Measurements from ENCODE around the gene SAA2. TPM values are rescaled to one million over a fixed set of nuclear protein-coding genes. Genes with fewer than 3 reads are reported as not detected.
"Not testable (repeated sequence)": the region's sequence is repeated elsewhere in the genome, so short reads cannot be mapped to it uniquely, and the experiment has no call there.

SAA2 gene
- total RNA-seq = 0.41 TPM

- no peak for DNase-seq (ENCODE audit: low spot score in 2 of 2)
- no peak for FAIRE-seq
These were observed at the start of gene SAA2 for GRCh38 chr11:18248561-18248960. Gene SAA2, minus strand, starts transcription at chr11:18248668. Its CDS starts 657 bp downstream, at chr11:18248011.

- DNase-seq (ENCODE audit: low spot score in 2 of 2) (no peak), FAIRE-seq (no peak)
These were observed 46.8 kb upstream of the SAA2 start for GRCh38 chr11:18295316-18295715.

DNA sequence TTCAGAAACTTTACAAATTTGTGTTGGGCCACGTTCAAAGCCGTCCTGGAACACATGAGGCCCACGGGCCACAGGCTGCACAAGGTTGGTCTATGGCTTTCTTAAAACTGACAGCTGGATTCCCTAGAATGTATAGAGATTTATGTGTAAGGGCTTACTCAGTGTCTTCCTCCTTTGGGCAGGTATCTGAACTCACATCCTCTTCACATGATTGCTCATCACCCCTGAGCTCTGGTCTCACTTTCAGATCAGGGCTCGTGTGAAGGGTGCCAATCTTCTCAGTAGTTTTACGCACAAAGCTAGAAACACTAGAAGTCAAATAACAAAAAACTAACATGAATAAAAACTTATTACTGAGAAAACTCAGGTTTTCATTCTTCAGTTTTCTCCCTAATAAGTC lies 46.4 kb upstream of the SAA2 start:
- DNase-seq (ENCODE audit: low spot score in 2 of 2) = no peak
- no peak for FAIRE-seq

DNA sequence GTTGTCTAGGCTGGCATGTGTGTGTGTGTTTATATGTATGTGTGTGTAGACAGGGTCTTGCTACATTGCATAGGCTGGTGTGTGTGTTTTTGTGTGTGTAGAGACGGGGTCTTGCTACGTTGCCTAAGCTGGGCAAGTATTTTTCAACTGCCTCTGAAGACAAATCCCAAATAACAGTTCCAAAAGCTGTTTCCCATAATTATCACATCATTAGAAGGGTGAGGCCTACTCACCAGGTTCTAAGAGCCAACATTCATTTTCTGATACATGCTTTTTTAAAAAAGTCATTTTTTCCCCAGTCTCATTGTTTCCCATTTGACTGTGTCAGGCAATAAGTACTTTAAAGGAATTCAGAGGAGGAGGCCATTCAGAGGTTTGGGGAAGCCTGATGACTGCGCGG lies 40.4 kb upstream of the SAA2 start:
- DNase-seq (ENCODE audit: low spot score in 2 of 2) = no peak
- no peak for FAIRE-seq

GRCh38 chr11:18285841-18286240 lies 37.4 kb upstream of the SAA2 start:
- DNase-seq (ENCODE audit: low spot score in 2 of 2) (no peak), FAIRE-seq (no peak)

- DNase-seq (ENCODE audit: low spot score in 2 of 2) = no peak
These were observed 34.2 kb upstream of the SAA2 start for GRCh38 chr11:18282626-18283025.

DNA sequence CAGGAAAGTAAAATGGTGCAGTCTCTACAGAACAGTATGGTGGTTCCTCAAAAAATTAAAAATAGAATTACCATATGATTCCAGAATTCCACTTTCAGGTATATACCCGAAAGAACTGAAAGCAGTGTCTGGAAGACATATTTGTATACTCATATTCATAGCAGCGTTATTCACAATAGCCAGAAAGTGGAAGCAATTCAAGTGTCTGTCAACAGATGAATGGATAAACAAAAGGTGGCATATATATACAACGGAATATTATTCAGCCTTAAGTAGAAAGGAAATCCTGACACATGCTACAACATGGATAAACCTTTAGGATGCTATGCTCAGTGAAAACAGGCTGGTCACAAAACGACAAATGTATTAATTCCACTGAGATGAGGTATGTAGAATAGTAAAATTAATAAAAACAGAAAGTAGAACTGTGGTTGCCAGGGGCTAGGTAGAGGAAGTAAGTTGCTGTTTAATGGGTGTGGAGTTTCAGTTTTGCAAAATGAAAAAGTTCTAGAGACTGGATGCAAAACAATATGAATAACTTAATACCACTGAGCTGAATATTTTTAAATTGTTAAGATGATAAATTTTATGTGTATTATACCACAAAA lies 32.1 kb upstream of the SAA2 start:
- no peak for FAIRE-seq
- DNase-seq (ENCODE audit: low spot score in 2 of 2) = no peak

More at GRCh38 chr11:18282626-18283025, 34.2 kb upstream of the SAA2 start:
- no peak for FAIRE-seq

GRCh38 chr11:18277565-18278271 lies 29.2 kb upstream of the SAA2 start:
- DNase-seq (ENCODE audit: low spot score in 2 of 2) = no peak
- no peak for FAIRE-seq

GRCh38 chr11:18271206-18271605 lies 22.7 kb upstream of the SAA2 start:
- FAIRE-seq = no peak
- no peak for DNase-seq (ENCODE audit: low spot score in 2 of 2)

GRCh38 chr11:18270102-18270501 lies 21.6 kb upstream of the SAA2 start:
- no peak for DNase-seq (ENCODE audit: low spot score in 2 of 2)
- no peak for FAIRE-seq

DNA sequence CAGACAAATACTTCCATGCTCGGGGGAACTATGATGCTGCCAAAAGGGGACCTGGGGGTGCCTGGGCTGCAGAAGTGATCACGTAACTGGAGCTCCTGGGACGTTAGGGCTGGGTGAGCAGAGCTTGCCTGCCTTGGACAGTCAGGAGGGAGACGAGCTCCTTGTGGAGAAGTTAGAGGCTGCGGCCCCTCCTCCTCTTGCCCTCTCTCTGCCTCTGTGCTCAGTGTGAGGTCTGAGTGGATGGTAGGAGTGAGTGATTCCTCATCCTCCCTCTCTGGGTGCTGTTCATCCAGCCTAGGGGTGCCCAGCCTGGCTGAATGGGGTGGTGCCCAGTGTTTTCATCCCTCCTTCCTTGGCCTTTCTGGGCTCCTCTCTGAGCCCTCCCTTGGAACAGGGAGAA lies 20.8 kb upstream of the SAA2 start:
- DNase-seq (ENCODE audit: low spot score in 2 of 2); FAIRE-seq: not testable (repeated sequence)

DNA sequence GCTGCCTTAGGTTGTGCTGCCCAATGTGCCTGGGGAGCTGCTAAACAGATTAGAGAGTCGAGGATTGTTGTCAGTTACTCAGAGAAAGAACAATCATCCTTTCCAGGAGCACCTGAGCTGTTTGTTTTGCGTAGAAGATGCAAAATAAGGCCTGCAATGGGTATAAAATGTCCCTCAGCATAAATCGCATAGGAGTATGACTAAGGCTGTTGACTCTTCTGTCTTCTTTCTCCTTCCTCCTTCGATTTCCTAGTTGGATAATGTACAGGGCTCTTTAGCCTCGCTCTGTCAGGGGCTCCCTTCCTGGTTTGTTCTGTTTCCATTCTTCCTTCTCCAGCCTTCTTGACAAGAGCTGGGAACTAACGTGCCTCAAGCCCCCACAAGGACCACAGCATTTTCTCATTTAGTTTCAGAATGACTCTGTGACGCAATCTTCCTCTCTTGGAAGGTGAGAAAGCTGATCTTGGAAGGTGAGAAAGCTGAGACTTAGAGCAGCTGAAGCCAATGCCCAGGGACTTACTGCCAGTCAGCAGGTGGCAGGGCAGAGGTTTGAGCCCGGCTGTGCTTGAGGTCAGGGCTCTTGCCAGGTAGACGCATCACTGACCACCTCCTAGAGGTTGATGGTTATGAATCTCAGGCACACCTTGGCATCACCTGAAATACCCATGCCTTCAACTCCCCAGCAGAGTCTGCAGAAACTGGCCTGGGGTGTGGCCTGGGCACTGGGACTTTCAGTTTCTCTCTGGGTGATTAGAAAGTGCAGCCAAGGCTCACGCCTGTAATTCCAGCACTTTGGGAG lies 19.1 kb upstream of the SAA2 start:
- DNase-seq (ENCODE audit: low spot score in 2 of 2); FAIRE-seq: not testable (repeated sequence)

DNA sequence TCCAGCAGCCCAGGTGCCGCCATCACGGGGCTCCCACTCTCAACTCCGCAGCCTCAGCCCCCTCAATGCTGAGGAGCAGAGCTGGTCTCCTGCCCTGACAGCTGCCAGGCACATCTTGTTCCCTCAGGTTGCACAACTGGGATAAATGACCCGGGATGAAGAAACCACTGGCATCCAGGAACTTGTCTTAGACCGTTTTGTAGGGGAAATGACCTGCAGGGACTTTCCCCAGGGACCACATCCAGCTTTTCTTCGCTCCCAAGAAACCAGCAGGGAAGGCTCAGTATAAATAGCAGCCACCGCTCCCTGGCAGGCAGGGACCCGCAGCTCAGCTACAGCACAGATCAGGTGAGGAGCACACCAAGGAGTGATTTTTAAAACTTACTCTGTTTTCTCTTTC lies 17.5 kb upstream of the SAA2 start, which contains the start of gene SAA1:
Gene SAA1, plus strand, starts transcription at position 316 of the 400 bp plus-strand sequence. CDS start 624 bp downstream, outside the sequence.
- FAIRE-seq (no peak), DNase-seq (ENCODE audit: low spot score in 2 of 2) (no peak)

DNA sequence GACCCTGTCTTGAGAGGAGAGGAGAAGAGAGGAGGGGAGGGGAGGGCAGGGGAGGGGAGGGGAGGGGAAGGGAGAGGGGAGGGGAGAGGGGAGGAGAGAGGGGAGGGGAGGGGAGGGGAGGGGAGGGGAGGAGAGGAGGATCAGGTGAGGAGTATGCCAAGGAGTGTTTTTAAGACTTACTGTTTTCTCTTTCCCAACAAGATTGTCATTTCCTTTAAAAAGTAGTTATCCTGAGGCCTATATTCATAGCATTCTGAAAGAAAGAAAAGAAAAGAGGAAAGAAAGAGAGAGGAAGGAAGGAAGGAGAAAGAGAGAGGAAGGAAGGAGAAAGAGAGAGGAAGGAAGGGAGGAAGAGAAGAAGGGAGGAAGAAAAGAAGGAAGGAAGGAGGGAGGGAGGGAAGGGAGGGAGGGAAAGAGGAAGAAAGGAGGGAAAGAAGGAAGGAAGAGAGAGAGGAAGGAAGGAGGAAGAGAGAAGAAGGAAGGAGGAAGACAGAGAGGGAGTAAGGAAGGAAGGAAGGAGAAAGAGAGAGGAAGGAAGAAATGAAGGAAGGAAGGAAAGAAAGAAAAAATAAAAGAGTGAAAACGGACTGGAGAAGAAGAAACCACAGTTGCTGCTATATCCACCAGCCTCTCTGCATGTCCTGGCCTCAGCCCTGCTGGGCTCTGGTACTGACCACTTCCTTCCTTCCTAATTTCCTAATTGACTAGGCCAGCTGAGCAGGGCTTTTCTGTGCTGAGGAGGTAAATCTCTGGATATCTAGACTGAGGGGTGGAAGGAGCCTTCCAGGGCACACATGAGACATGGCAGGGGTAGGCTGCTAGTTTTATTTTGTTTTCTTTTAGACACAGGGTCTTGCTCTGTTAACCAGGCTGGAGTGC lies 16.4 kb upstream of the SAA2 start:
- FAIRE-seq (no peak), DNase-seq (ENCODE audit: low spot score in 2 of 2) (no peak)

DNA sequence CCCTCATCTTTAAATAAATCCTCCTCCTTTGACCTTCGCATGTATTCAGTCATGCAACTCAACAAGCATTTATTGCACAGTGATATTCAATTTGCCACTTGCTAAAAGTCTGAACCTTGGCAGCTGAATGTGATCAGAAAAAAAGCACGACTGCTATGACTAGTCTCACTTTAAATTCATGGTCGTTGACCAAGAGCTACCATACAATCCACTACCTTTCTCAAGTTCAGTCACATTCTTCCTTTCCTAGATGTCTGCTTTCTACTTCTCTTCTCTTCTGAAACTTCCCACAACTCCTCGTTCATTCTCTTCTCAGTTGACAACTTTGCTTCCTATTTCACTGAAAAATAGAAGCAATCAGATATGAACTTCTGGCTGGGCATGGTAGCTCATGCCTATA lies 15.6 kb upstream of the SAA2 start:
- no peak for FAIRE-seq

DNA sequence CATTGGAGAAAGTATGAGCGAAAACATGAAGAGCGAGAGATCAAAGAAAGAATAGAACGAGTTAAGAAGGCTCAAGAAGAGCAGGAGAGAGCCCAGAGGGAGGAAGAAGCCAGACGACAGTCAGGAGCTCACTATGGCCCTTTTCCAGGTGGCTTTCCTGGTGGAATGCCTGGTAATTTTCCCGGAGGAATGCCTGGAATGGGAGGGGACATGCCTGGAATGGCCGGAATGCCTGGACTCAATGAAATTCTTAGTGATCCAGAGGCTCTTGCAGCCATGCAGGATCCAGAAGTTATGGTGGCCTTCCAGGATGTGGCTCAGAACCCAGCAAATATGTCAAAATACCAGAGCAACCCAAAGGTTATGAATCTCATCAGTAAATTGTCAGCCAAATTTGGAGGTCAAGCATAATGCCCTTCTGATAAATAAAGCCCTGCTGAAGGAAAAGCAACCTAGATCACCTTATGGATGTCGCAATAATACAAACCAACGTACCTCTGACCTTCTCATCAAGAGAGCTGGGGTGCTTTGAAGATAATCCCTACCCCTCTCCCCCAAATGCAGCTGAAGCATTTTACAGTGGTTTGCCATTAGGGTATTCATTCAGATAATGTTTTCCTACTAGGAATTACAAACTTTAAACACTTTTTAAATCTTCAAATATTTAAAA lies 14.3 kb upstream of the SAA2 start:
- DNase-seq (ENCODE audit: low spot score in 2 of 2); FAIRE-seq: not testable (repeated sequence)

More for the DNA sequence above, 15.6 kb upstream of the SAA2 start:
- no peak for DNase-seq (ENCODE audit: low spot score in 2 of 2)

DNA sequence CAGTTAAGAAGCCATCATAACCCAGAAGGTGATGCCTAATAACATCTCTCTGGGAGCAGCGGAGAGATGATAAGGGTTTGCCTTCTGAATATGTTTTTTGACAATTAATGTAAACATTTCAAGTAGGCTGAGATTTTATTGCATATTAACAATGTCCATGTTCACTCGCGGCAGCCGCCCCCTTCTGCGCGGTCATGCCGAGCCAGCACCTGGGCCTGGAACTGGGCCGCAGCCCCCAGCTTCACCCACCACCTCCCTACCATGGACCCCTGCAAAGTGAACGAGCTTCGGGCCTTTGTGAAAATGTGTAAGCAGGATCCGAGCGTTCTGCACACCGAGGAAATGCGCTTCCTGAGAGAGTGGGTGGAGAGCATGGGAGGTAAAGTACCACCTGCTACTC lies 13.3 kb upstream of the SAA2 start:
- FAIRE-seq (no peak), DNase-seq (ENCODE audit: low spot score in 2 of 2) (no peak)

GRCh38 chr11:18259259-18259658 lies 10.8 kb upstream of the SAA2 start:
- no peak for FAIRE-seq
- DNase-seq (ENCODE audit: low spot score in 2 of 2) = no peak

DNA sequence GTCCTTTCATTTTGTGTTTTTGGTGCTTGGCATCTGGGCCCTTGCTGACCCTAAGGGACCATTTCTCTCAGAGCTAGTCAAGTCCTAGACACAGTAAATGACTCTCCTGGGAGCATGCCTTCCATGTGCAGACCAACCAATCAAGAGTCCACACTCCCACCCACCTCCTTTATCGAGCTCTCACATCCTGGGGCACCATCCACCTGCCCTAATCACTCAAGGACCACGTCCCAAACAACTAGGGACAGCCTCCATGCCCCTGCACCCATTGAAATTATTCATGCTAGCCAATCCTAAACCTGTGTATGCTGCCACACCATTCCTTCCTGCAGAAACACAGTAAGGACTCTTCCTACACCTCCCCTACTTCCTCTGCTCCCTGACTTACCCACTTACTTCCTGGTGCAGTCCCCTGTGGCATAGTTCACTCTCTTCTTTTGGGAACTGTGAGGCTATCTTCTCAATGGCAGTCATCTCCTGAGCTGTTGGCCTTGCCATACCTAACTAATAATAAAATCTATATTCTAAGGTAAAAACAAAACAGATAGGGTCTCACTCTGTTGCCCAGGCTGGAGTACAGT lies 6.4 kb upstream of the SAA2 start:
- no peak for FAIRE-seq

More for the DNA sequence above, 6.4 kb upstream of the SAA2 start:
- no peak for DNase-seq (ENCODE audit: low spot score in 2 of 2)

All from frontal cortex (tissue), 4 donors.